G401 (cell line): ENCODE data around the gene PPARD. TPM values are rescaled to one million over a fixed set of nuclear protein-coding genes. Genes with fewer than 3 reads are reported as not detected.
"Not testable (repeated sequence)": the region's sequence is repeated elsewhere in the genome, so short reads cannot be mapped to it uniquely, and the experiment has no call there.

Source experiments
- DNase-seq: peaks from one replicate; pipeline ENCODE4 v3.0.0-alpha.2; 2015; ENCODE audit warnings: low spot score
- in situ Hi-C: cut with HindIII; loops from 2 replicates; pipeline ENCODE4 v1.10.0; 2016; ENCODE audit warnings: low sequenced_read_pairs, mixed read lengths
- total RNA-seq: library from RNA; depleted of rRNA; stranded (reverse); fragments of >200 nt; shearing (Covaris generic); gene quantifications from 2 replicates; pipeline ENCODE4 v1.2.3, GENCODE V29; 2014; rRNA removed

Gene PPARD
- 2.8 and 4.2 TPM in 2 replicates for total RNA-seq

- in situ Hi-C loops = no loop called here
- peak; percentile 98 for DNase-seq
These were observed at the start of gene PPARD for GRCh38 chr6:35342258-35343091. Gene PPARD, plus strand, starts transcription at chr6:35342558. Its CDS starts 68,530 bp downstream, at chr6:35411088.

GRCh38 chr6:35293681-35294080 lies 48.7 kb upstream of the PPARD start:
- in situ Hi-C loops = no loop called here
- no peak for DNase-seq

GRCh38 chr6:35294308-35294945 lies 47.9 kb upstream of the PPARD start:
- DNase-seq = peak; percentile 75
- in situ Hi-C loops = no loop called here

- no peak for DNase-seq
- in situ Hi-C loops = no loop called here
These were observed 47.3 kb upstream of the PPARD start for GRCh38 chr6:35295036-35295435.

- peak; percentile 58 for DNase-seq
- in situ Hi-C loops = no loop called here
These were observed 46.6 kb upstream of the PPARD start for GRCh38 chr6:35295521-35296315.

- no peak for DNase-seq
- in situ Hi-C loops = no loop called here
These were observed 45.3 kb upstream of the PPARD start for GRCh38 chr6:35296931-35297600.

- in situ Hi-C loops = no loop called here
- peak; percentile 61 for DNase-seq
These were observed 44.5 kb upstream of the PPARD start, which contains the start of gene DEF6 for GRCh38 chr6:35297601-35298481. Gene DEF6, plus strand, starts transcription at chr6:35297818. Its CDS starts 39 bp downstream, at chr6:35297857.

GRCh38 chr6:35298625-35299140 lies 43.7 kb upstream of the PPARD start:
- DNase-seq = no peak
- in situ Hi-C loops = no loop called here

GRCh38 chr6:35299674-35300073 lies 42.7 kb upstream of the PPARD start:
- DNase-seq = no peak
- in situ Hi-C loops = no loop called here

GRCh38 chr6:35300848-35301247 lies 41.5 kb upstream of the PPARD start:
- no peak for DNase-seq
- in situ Hi-C loops = no loop called here

- in situ Hi-C loops = no loop called here
These were observed 39.6 kb upstream of the PPARD start for GRCh38 chr6:35302604-35303241.

GRCh38 chr6:35304299-35304698 lies 38.1 kb upstream of the PPARD start:
- DNase-seq = no peak
- in situ Hi-C loops = no loop called here

More at GRCh38 chr6:35302604-35303241, 39.6 kb upstream of the PPARD start:
- no peak for DNase-seq

GRCh38 chr6:35305117-35305516 lies 37.2 kb upstream of the PPARD start:
- in situ Hi-C loops = no loop called here

GRCh38 chr6:35307138-35307537 lies 35.2 kb upstream of the PPARD start:
- in situ Hi-C loops, DNase-seq: not testable (repeated sequence)

More at GRCh38 chr6:35305117-35305516, 37.2 kb upstream of the PPARD start:
- no peak for DNase-seq

GRCh38 chr6:35308543-35308942 lies 33.8 kb upstream of the PPARD start:
- in situ Hi-C loops = not testable (repeated sequence)

GRCh38 chr6:35309611-35310264 lies 32.6 kb upstream of the PPARD start:
- DNase-seq = no peak
- in situ Hi-C loops = no loop called here

More at GRCh38 chr6:35308543-35308942, 33.8 kb upstream of the PPARD start:
- DNase-seq = not testable (repeated sequence)

GRCh38 chr6:35310265-35310831 lies 32.0 kb upstream of the PPARD start:
- no peak for DNase-seq
- in situ Hi-C loops = no loop called here
